ENCODE results near the gene SMCHD1. TPM values are rescaled to one million over a fixed set of nuclear protein-coding genes. Genes with fewer than 3 reads are reported as not detected.

The SMCHD1 gene
- total and polyA plus RNA-seq, 4 donors = 4.4 to 49.0 (median 25.4) TPM

- no peaks in the 10 kb centered on the region for H3K27me3 ChIP-seq (ENCODE audit: control insufficient read depth in 4 of 4, insufficient read depth in 4 of 4, low read length in 3 of 4)
Observed at GRCh38 chr18:2653467-2653866, 2.1 kb upstream of the SMCHD1 start.

More at GRCh38 chr18:2653467-2653866, 2.1 kb upstream of the SMCHD1 start:
- H3K4me1 ChIP-seq (ENCODE audit: control insufficient read depth in 4 of 4, insufficient read depth in 4 of 4, low read length in 3 of 4) = peaks cover 2 to 16% (median 9%) of the 10 kb centered on the region in 4 donors
- WGBS = 78% methylated on average over 4 of the region's 4 CpGs
- no peak for DNase-seq (ENCODE audit: low spot score)
- no peak overlapping the region for H3K9ac ChIP-seq (ENCODE audit: low read depth in 1 of 2, low read length in 2 of 2)
- no peaks in the 10 kb centered on the region for H3K36me3 ChIP-seq (ENCODE audit: control insufficient read depth in 4 of 4, insufficient read depth in 3 of 4, low read depth in 1 of 4, low read length in 3 of 4)
- TF ChIP-seq SP1 (IDR thresholded peaks at IDR 0.05) = no peak
- TF ChIP-seq FOXA1 (IDR thresholded peaks at IDR 0.05) = no peak
- no peak for TF ChIP-seq GABPA (IDR thresholded peaks at IDR 0.05 in 1 of 2, conservative IDR thresholded peaks at IDR 0.05 in 1 of 2)
- TF ChIP-seq, protein P1, sequence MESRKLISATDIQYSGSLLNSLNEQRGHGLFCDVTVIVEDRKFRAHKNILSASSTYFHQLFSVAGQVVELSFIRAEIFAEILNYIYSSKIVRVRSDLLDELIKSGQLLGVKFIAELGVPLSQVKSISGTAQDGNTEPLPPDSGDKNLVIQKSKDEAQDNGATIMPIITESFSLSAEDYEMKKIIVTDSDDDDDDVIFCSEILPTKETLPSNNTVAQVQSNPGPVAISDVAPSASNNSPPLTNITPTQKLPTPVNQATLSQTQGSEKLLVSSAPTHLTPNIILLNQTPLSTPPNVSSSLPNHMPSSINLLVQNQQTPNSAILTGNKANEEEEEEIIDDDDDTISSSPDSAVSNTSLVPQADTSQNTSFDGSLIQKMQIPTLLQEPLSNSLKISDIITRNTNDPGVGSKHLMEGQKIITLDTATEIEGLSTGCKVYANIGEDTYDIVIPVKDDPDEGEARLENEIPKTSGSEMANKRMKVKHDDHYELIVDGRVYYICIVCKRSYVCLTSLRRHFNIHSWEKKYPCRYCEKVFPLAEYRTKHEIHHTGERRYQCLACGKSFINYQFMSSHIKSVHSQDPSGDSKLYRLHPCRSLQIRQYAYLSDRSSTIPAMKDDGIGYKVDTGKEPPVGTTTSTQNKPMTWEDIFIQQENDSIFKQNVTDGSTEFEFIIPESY (IDR thresholded peaks at IDR 0.05) = no peak
- no peak for TF ChIP-seq YY1 (IDR thresholded peaks at IDR 0.05)
- no peak for TF ChIP-seq HNF4A (conservative IDR thresholded peaks at IDR 0.05)
- TF ChIP-seq, protein P2, sequence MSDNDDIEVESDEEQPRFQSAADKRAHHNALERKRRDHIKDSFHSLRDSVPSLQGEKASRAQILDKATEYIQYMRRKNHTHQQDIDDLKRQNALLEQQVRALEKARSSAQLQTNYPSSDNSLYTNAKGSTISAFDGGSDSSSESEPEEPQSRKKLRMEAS (IDR thresholded peaks at IDR 0.05) = no peak
- no peak for TF ChIP-seq EGR1 (IDR thresholded peaks at IDR 0.05; ENCODE audit: low read depth in 2 of 2)
- TF ChIP-seq REST (IDR thresholded peaks at IDR 0.05) = no peak
- no peak for TF ChIP-seq FOXA2 (IDR thresholded peaks at IDR 0.05)
- TF ChIP-seq RAD21 (IDR thresholded peaks at IDR 0.05) = no peak
- TF ChIP-seq, protein P3, sequence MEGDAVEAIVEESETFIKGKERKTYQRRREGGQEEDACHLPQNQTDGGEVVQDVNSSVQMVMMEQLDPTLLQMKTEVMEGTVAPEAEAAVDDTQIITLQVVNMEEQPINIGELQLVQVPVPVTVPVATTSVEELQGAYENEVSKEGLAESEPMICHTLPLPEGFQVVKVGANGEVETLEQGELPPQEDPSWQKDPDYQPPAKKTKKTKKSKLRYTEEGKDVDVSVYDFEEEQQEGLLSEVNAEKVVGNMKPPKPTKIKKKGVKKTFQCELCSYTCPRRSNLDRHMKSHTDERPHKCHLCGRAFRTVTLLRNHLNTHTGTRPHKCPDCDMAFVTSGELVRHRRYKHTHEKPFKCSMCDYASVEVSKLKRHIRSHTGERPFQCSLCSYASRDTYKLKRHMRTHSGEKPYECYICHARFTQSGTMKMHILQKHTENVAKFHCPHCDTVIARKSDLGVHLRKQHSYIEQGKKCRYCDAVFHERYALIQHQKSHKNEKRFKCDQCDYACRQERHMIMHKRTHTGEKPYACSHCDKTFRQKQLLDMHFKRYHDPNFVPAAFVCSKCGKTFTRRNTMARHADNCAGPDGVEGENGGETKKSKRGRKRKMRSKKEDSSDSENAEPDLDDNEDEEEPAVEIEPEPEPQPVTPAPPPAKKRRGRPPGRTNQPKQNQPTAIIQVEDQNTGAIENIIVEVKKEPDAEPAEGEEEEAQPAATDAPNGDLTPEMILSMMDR (IDR thresholded peaks at IDR 0.05; ENCODE audit: low read depth, low read length, missing input control) = no peak
- no peak for TF ChIP-seq RXRA (IDR thresholded peaks at IDR 0.05)
- no peak overlapping the region for H3K27ac ChIP-seq (ENCODE audit: low read depth in 1 of 2, low read length in 2 of 2)
- H3K4me3 ChIP-seq (ENCODE audit: low read depth in 1 of 3, low read length in 3 of 3) = no peak overlapping the region
- H3K9me3 ChIP-seq (ENCODE audit: control insufficient read depth in 4 of 4, low read length in 3 of 4) = no peaks in the 10 kb centered on the region

Measured in liver (tissue), 9 donors.